ENCODE data around the gene DEFB132.

The DEFB132 gene

DNA sequence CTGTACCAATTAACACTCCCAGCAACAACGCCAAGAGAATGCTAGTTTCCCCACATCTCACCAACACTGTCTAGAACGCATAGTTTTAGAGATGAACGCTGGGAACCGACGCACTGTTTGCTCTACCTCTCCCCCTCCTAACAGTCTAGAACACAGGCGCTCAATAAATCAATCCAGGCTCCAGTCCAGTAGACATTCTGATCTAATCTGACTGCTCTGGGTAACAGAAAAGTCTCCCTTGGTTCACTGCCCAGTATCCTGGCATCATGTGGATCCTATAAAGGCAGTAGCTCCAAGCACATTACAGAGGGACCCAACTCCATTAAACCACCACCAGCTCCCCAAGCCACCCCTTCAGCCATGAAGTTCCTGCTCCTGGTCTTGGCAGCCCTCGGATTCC, at the start of gene DEFB132:
DEFB132 (plus strand) TSS at position 306 of the 400 bp plus-strand sequence; CDS start at position 361, 55 bp downstream.
- no peak within 1 kb of the TSS for H3K4me3 ChIP-seq (ENCODE audit: control insufficient read depth, low read depth, low read length)
- TF ChIP-seq, protein P1, sequence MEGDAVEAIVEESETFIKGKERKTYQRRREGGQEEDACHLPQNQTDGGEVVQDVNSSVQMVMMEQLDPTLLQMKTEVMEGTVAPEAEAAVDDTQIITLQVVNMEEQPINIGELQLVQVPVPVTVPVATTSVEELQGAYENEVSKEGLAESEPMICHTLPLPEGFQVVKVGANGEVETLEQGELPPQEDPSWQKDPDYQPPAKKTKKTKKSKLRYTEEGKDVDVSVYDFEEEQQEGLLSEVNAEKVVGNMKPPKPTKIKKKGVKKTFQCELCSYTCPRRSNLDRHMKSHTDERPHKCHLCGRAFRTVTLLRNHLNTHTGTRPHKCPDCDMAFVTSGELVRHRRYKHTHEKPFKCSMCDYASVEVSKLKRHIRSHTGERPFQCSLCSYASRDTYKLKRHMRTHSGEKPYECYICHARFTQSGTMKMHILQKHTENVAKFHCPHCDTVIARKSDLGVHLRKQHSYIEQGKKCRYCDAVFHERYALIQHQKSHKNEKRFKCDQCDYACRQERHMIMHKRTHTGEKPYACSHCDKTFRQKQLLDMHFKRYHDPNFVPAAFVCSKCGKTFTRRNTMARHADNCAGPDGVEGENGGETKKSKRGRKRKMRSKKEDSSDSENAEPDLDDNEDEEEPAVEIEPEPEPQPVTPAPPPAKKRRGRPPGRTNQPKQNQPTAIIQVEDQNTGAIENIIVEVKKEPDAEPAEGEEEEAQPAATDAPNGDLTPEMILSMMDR (conservative IDR thresholded peaks at IDR 0.05; ENCODE audit: control insufficient read depth, insufficient read depth, low read depth, low read length) = no peak
- DNase-seq (ENCODE audit: low read depth) = no peak

- no peak overlapping the region for H3K4me3 ChIP-seq (ENCODE audit: control insufficient read depth, low read depth, low read length)
- DNase-seq (ENCODE audit: low read depth) = peak; percentile 81
- TF ChIP-seq, protein P1 (conservative IDR thresholded peaks at IDR 0.05; ENCODE audit: control insufficient read depth, insufficient read depth, low read depth, low read length) = peak; percentile 76
Measured at GRCh38 chr20:208942-209566, 48.5 kb upstream of the DEFB132 start.

- TF ChIP-seq, protein P1 (conservative IDR thresholded peaks at IDR 0.05; ENCODE audit: control insufficient read depth, insufficient read depth, low read depth, low read length) = no peak
- H3K4me3 ChIP-seq (ENCODE audit: control insufficient read depth, low read depth, low read length) = no peak overlapping the region
- no peak for DNase-seq (ENCODE audit: low read depth)
Measured at GRCh38 chr20:210809-211502, 46.6 kb upstream of the DEFB132 start.

DNA sequence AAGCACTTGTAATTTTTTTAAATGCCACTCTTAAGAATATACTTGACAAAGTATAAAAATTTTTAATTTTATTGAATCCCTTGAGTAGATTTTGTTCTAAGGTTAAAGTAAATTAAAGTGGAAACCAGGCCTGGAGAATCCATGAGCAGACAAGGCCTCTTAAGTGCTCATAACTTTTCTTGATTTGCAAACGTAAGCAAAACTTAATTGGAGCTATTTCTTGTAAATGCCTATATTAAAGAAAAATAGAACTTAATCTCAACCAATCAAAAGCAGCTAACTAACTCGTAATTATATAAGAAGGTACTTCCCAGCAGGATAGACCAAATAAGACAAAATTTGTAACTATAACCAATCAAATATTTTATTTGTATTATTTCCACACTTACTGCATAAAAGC, 43.1 kb upstream of the DEFB132 start:
- no peak for DNase-seq (ENCODE audit: low read depth)
- TF ChIP-seq, protein P1 (conservative IDR thresholded peaks at IDR 0.05; ENCODE audit: control insufficient read depth, insufficient read depth, low read depth, low read length) = no peak
- no peak overlapping the region for H3K4me3 ChIP-seq (ENCODE audit: control insufficient read depth, low read depth, low read length)

DNA sequence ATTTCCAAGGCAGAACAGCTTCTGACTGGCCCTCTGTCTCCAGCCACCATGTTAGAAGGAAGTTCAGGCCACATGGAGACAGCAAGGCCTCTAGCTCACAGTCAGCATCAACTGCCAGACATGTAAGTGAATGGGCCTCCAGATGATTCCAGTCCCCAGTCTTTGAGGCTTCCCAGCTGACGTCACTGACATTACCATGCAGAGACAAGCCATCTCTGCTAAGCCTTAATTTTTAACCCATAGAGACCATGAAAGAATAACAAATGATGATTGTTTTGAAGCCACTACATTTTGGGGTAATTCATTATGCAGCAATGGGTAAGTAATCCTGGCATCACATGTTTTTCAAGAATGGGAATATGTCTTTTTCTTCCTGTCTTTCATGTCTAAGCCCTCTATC, 41.7 kb upstream of the DEFB132 start:
- TF ChIP-seq, protein P1 (conservative IDR thresholded peaks at IDR 0.05; ENCODE audit: control insufficient read depth, insufficient read depth, low read depth, low read length) = no peak
- H3K4me3 ChIP-seq (ENCODE audit: control insufficient read depth, low read depth, low read length) = no peak overlapping the region
- DNase-seq (ENCODE audit: low read depth) = no peak

DNA sequence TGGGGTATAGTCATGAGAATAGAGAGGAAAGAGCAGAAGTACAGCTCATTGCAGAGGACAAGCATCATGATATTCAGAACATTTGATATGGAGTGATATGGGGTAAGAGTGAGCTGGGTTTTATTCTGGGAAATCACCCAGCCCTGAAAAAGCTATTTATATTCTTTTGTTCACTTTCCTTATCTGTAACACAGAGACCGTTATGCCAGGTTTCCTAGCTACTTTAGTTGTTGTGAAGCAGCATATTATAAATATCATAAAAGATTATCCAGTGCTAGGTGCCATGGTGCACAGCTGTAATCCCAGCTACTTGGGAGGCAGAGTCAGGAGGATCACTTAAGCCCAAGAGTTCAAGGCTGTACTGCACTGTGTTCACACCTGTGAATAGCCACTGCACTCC, 40.3 kb upstream of the DEFB132 start:
- TF ChIP-seq, protein P1 (conservative IDR thresholded peaks at IDR 0.05; ENCODE audit: control insufficient read depth, insufficient read depth, low read depth, low read length) = no peak
- H3K4me3 ChIP-seq (ENCODE audit: control insufficient read depth, low read depth, low read length) = no peak overlapping the region
- DNase-seq (ENCODE audit: low read depth) = no peak

All from fibroblast of mammary gland (primary cell).